OCI-LY3 (cell line): Measurements from ENCODE around the gene MRPL52.
A peak's percentile ranks its signal among the peaks of the same experiment; 100 is the strongest.
"Not testable (repeated sequence)": the region's sequence is repeated elsewhere in the genome, so short reads cannot be mapped to it uniquely, and the experiment has no call there.

ENCODE experiments used
- H2AFZ ChIP-seq: fragments of 200-600, 300-600 bp; shearing (Covaris generic); 2 replicates; pipeline ENCODE4 v1.6.0; 2014; ENCODE audit warnings: antibody characterized with exemption, low read depth, low read length
- H3K27ac ChIP-seq: fragments of 200-600, 300-600 bp; sonication (generic); 2 replicates; pipeline ENCODE4 v1.5.1; 2014; ENCODE audit warnings: mild to moderate bottlenecking, low read length, moderate library complexity, mixed read lengths
- H3K27me3 ChIP-seq: fragments of 200-600, 300-600 bp; sonication (generic); 2 replicates; pipeline ENCODE4 v1.6.1; 2014; ENCODE audit warnings: low read depth, low read length, mixed read lengths
- H3K36me3 ChIP-seq: fragments of 200-600, 300-600 bp; sonication (generic); replicated peaks from 2 replicates; pipeline ENCODE3; 2014; ENCODE audit warnings: low read depth, low read length, mixed read lengths
- H3K4me1 ChIP-seq: fragments of 300-600, 200-600 bp; sonication (generic); 2 replicates; pipeline ENCODE4 v1.6.1; 2014; ENCODE audit warnings: low read length, mixed read lengths
- H3K4me2 ChIP-seq: fragments of 200-600, 300-600 bp; sonication (generic); 2 replicates; pipeline ENCODE4 v1.6.1; 2014; ENCODE audit warnings: low read length, mixed read lengths
- H3K4me3 ChIP-seq: fragments of 300-600, 200-600 bp; sonication (generic); 2 replicates; pipeline ENCODE4 v1.5.1; 2014; ENCODE audit warnings: antibody characterized with exemption, mild to moderate bottlenecking, low read length, moderate library complexity
- H3K79me2 ChIP-seq: fragments of 300-600, 200-600 bp; shearing (Covaris generic); 2 replicates; pipeline ENCODE4 v1.6.1; 2014; ENCODE audit warnings: mild to moderate bottlenecking, low read length, mixed read lengths
- H3K9ac ChIP-seq: fragments of 300-600, 200-600 bp; shearing (Covaris generic); 2 replicates; pipeline ENCODE4 v1.6.0; 2014; ENCODE audit warnings: mild to moderate bottlenecking, low read length, moderate library complexity
- H3K9me3 ChIP-seq: fragments of 200-600, 300-600 bp; shearing (Covaris generic); 2 replicates; pipeline ENCODE4 v1.6.1; 2014; ENCODE audit warnings: low read length, mixed read lengths; ENCODE audit not compliant: insufficient read depth
- H4K20me1 ChIP-seq: fragments of 200-600, 300-600 bp; sonication (generic); 2 replicates; pipeline ENCODE4 v1.6.1; 2016; ENCODE audit warnings: low read length, mixed read lengths; ENCODE audit not compliant: insufficient read depth
- EZH2phosphoT487 ChIP-seq: fragments of 200-600 bp; shearing (Covaris generic); IDR thresholded peaks from 2 replicates; pipeline ENCODE4 v1.6.1; 2018; ENCODE audit warnings: antibody characterized with exemption, mixed run types, low read depth
- TF ChIP-seq, protein P1 (sequence below): fragments of 200-600, 300-600 bp; sonication (generic); IDR thresholded peaks from 2 replicates; pipeline ENCODE4 v1.5.1; 2014; ENCODE audit warnings: antibody characterized with exemption, low read length, low read depth

Gene MRPL52

DNA sequence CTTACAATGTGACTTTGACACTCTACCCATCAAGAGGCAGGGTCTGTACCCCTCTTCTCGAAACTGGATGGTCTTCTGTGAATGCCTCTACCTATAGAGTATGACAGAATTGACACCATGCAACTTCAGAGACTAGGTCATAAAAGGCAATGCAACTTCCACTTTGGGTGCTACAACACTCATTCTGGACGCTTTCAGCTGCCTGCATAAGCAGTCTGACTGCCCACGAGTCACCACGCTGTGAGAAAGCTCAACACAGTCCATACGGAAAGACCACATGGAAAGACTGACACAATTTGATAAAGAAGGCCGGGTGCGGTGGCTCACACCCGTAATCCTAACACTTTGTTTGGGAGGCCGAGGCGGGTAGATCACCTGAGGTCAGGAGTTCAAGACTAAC is 29.3 kb upstream of the MRPL52 start:
- no peaks in the 10 kb centered on the region for H3K27me3 ChIP-seq
- no peak overlapping the region for H3K27ac ChIP-seq
- no peak overlapping the region for H3K4me3 ChIP-seq
- H3K4me2 ChIP-seq, result no peak overlapping the region
- H3K79me2 ChIP-seq, result no peaks in the 10 kb centered on the region
- no peaks in the 10 kb centered on the region for H3K9me3 ChIP-seq
- no peak overlapping the region for H3K9ac ChIP-seq
- no peak overlapping the region for H2AFZ ChIP-seq
- H3K4me1 ChIP-seq, result peaks cover 47% of the 10 kb centered on the region
- H4K20me1 ChIP-seq, result no peaks in the 10 kb centered on the region
- no peak for TF ChIP-seq EZH2phosphoT487
- TF ChIP-seq, protein P1, sequence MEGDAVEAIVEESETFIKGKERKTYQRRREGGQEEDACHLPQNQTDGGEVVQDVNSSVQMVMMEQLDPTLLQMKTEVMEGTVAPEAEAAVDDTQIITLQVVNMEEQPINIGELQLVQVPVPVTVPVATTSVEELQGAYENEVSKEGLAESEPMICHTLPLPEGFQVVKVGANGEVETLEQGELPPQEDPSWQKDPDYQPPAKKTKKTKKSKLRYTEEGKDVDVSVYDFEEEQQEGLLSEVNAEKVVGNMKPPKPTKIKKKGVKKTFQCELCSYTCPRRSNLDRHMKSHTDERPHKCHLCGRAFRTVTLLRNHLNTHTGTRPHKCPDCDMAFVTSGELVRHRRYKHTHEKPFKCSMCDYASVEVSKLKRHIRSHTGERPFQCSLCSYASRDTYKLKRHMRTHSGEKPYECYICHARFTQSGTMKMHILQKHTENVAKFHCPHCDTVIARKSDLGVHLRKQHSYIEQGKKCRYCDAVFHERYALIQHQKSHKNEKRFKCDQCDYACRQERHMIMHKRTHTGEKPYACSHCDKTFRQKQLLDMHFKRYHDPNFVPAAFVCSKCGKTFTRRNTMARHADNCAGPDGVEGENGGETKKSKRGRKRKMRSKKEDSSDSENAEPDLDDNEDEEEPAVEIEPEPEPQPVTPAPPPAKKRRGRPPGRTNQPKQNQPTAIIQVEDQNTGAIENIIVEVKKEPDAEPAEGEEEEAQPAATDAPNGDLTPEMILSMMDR, result no peak
- H3K36me3 ChIP-seq, result no peaks in the 10 kb centered on the region

DNA sequence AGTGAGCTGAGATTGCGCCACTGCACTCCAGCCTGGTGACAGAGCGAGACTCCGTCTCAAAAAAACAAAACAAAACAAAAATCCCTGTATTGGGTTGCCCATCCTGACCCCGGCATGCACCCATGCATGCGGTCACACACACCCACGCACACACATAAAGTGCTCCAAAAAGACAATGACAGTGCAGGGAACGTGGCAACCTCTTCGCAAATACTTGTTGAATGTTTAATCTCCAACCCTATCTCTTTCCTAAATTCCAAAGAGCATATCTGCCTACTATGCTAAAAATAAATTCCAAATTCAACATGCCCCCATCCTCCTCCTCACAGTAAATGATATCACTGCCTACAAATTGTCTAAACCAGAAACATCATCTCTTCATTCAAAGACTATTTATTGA is 28.0 kb upstream of the MRPL52 start:
- no peak overlapping the region for H3K9ac ChIP-seq
- TF ChIP-seq, protein P1, result no peak
- no peak overlapping the region for H3K4me2 ChIP-seq
- H3K4me1 ChIP-seq, result peaks cover 35% of the 10 kb centered on the region
- H3K9me3 ChIP-seq, result no peaks in the 10 kb centered on the region
- no peaks in the 10 kb centered on the region for H3K36me3 ChIP-seq
- no peak overlapping the region for H2AFZ ChIP-seq
- no peak overlapping the region for H3K4me3 ChIP-seq
- H4K20me1 ChIP-seq, result no peaks in the 10 kb centered on the region
- no peaks in the 10 kb centered on the region for H3K79me2 ChIP-seq
- H3K27ac ChIP-seq, result no peak overlapping the region
- no peaks in the 10 kb centered on the region for H3K27me3 ChIP-seq

DNA sequence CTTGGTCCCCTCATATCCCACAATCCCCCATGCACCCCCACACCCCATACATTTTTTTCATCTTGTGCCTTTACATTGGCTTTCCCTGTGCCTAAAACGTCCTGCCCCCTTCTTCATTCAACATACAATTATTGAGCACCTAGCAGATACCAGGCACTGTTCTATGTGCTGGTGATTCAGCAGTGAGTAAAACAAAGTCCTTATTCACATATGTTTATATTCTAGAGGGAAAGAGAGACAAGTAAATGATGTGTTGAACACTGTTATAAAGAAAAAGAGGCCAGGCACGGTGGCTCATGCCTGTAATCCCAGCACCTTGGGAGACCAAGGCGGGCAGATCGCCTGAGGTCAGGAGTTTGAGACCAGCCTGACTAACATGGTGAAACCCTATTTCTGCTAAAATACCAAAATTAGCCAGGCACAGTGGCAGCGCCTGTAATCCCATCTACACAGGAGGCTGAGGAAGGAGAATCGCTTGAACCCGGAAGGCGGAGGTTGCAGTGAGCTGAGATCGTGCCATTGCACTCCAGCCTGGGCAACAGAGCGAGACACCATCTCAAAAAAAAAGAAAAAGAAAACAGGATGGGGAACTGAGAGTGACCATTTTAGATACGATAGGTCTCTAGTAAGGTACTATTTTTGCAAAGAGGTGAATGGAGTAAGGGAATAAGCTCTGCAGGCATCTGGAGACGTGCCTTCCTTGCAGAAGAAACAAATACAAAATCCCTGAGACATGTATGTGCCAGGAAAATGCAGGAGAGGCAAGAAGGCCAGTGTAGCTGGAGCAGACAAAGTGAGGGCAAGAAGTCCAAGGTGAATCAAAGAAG is 26.6 kb upstream of the MRPL52 start:
- Histone ChIP-seq H3K27me3 (no peaks in the 10 kb centered on the region), H3K79me2 (no peaks in the 10 kb centered on the region), H3K9ac (no peak overlapping the region), H3K4me3 (peak overlapping the region; percentile 1; the same call in 1 of the 2 replicates), H3K4me1 (peaks cover 31% of the 10 kb centered on the region), H4K20me1 (no peaks in the 10 kb centered on the region), H3K36me3 (no peaks in the 10 kb centered on the region), H3K9me3 (no peaks in the 10 kb centered on the region), H3K4me2 (peak overlapping the region; percentile 55), H2AFZ (no peak overlapping the region), H3K27ac (no peak overlapping the region)
- TF ChIP-seq EZH2phosphoT487, result no peak
- TF ChIP-seq, protein P1, result no peak

DNA sequence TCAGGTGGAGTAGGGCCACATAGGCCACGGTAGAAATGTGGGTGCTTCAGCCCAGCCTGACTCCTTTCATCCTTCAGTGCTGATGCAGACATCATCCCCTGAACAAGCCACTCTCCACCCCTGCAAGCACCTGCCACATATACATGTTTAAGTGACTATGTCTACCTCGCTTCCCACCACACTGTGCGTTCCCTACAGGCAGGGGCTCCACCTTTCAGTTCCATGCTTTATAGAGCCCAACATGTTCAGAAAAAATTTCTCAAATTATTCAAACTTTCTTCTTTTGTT is 26.1 kb upstream of the MRPL52 start:
- TF ChIP-seq, protein P1, result no peak
- no peak for TF ChIP-seq EZH2phosphoT487
- Histone ChIP-seq H4K20me1 (no peaks in the 10 kb centered on the region), H3K9ac (no peak overlapping the region), H3K4me1 (peaks cover 26% of the 10 kb centered on the region), H3K36me3 (no peaks in the 10 kb centered on the region), H3K79me2 (no peaks in the 10 kb centered on the region), H2AFZ (no peak overlapping the region), H3K27ac (no peak overlapping the region), H3K9me3 (no peaks in the 10 kb centered on the region), H3K27me3 (no peaks in the 10 kb centered on the region), H3K4me3 (peak overlapping the region; percentile 1; the same call in 1 of the 2 replicates), H3K4me2 (peak overlapping the region; percentile 55)

DNA sequence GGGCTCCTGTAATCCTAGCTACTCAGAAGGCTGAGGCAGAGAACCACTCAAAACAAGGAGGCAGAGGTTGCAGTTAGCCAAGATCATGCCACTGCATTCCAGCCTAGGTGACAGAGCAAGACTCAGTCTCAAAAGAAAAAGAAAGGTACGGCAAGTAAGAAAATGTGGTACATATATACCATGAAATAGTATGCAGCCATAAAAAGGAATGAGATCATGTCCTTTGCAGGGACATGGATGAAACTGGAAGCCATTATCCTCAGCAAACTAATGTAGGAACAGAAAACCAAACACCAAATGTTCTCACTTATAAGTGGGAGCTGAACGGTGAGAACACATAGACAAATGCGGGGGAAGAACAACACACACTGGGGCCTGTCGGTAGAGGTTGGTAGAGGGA is 24.5 kb upstream of the MRPL52 start:
- H3K4me1 ChIP-seq, result peaks cover 25% of the 10 kb centered on the region
- H3K27me3 ChIP-seq, H2AFZ ChIP-seq, H4K20me1 ChIP-seq, H3K9ac ChIP-seq, H3K36me3 ChIP-seq, H3K27ac ChIP-seq, H3K4me2 ChIP-seq, H3K79me2 ChIP-seq, H3K9me3 ChIP-seq, H3K4me3 ChIP-seq: not testable (repeated sequence)
